ENCODE data around the gene SCRN1. TPM values are rescaled to one million over a fixed set of nuclear protein-coding genes. Genes with fewer than 3 reads are reported as not detected.

SCRN1 gene
- total and polyA plus RNA-seq, 2 experiments from 2014 or later = 15.2 to 66.7 TPM

- Histone ChIP-seq H3K27ac (ENCODE audit: low read depth) (no peak overlapping the region), H3K36me3 (ENCODE audit: insufficient read depth) (peaks cover 16% of the 10 kb centered on the region), H3K79me2 (replicated peaks; ENCODE audit: insufficient read depth) (no peaks in the 10 kb centered on the region; the same call in 1 of the 2 replicates), H3F3A (replicated peaks; ENCODE audit: low read depth) (no peaks in the 10 kb centered on the region), H4K20me1 (replicated peaks; ENCODE audit: insufficient read depth) (no peaks in the 10 kb centered on the region; the same call in 1 of the 2 replicates), H3K9me2 (ENCODE audit: insufficient read depth) (no peaks in the 10 kb centered on the region), H2AFZ (no peak overlapping the region), H3K27me3 (ENCODE audit: insufficient read depth) (no peaks in the 10 kb centered on the region), H3K4me2 (no peak overlapping the region), H3K4me3 (no peak overlapping the region), H3K4me1 (ENCODE audit: insufficient read depth) (no peaks in the 10 kb centered on the region)
- H3K27ac Mint-ChIP-seq = no peak overlapping the region
- no peak for TF ChIP-seq ETS1 (IDR thresholded peaks at IDR 0.05)
- ATAC-seq (no peak), DNase-seq (ENCODE audit: low spot score) (no peak)
- no peaks in the 10 kb centered on the region for H3K4me1 Mint-ChIP-seq
- no peak overlapping the region for H3K4me3 Mint-ChIP-seq
- H3K9me3 Mint-ChIP-seq = peaks cover 7% of the 10 kb centered on the region
- H3K36me3 Mint-ChIP-seq (ENCODE audit: low read depth) = peaks cover 50% of the 10 kb centered on the region
- H3K27me3 Mint-ChIP-seq (ENCODE audit: insufficient read depth, low read depth, poor library complexity) = no peaks in the 10 kb centered on the region
Observed at GRCh38 chr7:29950480-29950879, 39.1 kb downstream of the SCRN1 start.

- H3K9me3 Mint-ChIP-seq = peaks cover 7% of the 10 kb centered on the region
- TF ChIP-seq CTCF (conservative IDR thresholded peaks at IDR 0.05; ENCODE audit: low read depth in 2 of 2) = no peak
- no peak for TF ChIP-seq ZNF462 (CRISPR knock-in tag; IDR thresholded peaks at IDR 0.05)
- TF ChIP-seq ETS1 (IDR thresholded peaks at IDR 0.05) = no peak
- no peak for TF ChIP-seq POLR2AphosphoS5 (IDR thresholded peaks at IDR 0.05; ENCODE audit: low read depth)
- Histone ChIP-seq H3K4me3 (no peak overlapping the region), H4K20me1 (replicated peaks; ENCODE audit: insufficient read depth) (no peaks in the 10 kb centered on the region; the same call in 1 of the 2 replicates), H3K27ac (ENCODE audit: low read depth) (no peak overlapping the region), H2AFZ (no peak overlapping the region), H3K4me2 (no peak overlapping the region), H3K36me3 (ENCODE audit: insufficient read depth) (peaks cover 14% of the 10 kb centered on the region), H3K9me2 (ENCODE audit: insufficient read depth) (no peaks in the 10 kb centered on the region), H3K4me1 (ENCODE audit: insufficient read depth) (no peaks in the 10 kb centered on the region), H3K27me3 (ENCODE audit: insufficient read depth) (no peaks in the 10 kb centered on the region), H3F3A (replicated peaks; ENCODE audit: low read depth) (no peaks in the 10 kb centered on the region), H3K79me2 (replicated peaks; ENCODE audit: insufficient read depth) (no peaks in the 10 kb centered on the region; the same call in 1 of the 2 replicates)
- H3K4me1 Mint-ChIP-seq = no peaks in the 10 kb centered on the region
- no peak for ATAC-seq
- peaks cover 54% of the 10 kb centered on the region for H3K36me3 Mint-ChIP-seq (ENCODE audit: low read depth)
- peaks cover 2% of the 10 kb centered on the region for H3K27me3 Mint-ChIP-seq (ENCODE audit: insufficient read depth, low read depth, poor library complexity)
- no peak for DNase-seq (ENCODE audit: low spot score)
- H3K4me3 Mint-ChIP-seq = no peak overlapping the region
- no peak overlapping the region for H3K27ac Mint-ChIP-seq
Observed at GRCh38 chr7:29948587-29948986, 41.0 kb downstream of the SCRN1 start.

Data from GM23338 (cell line).